OCI-LY7 (cell line): ENCODE measurements around the gene COL5A1. TPM values are rescaled to one million over a fixed set of nuclear protein-coding genes. Genes with fewer than 3 reads are reported as not detected.

Source experiments
- BruUV-seq: library from RNA; stranded (reverse); fragments of 400-500 nt; replicated peaks from 2 replicates; lab custom pipeline; 2021; lab: Mats Ljungman, UMichigan
- CTCF ChIA-PET: fragments of 300-600 bp; sonication (Branson Sonifier 250); formaldehyde crosslinking; loops from one replicate; lab custom pipeline; 2022; ENCODE audit warnings: antibody characterized with exemption; ENCODE audit not compliant: unreplicated experiment; lab: Charles Lee
- POLR2A ChIA-PET: fragments of 300-600 bp; sonication (Branson Sonifier 250); formaldehyde crosslinking; loops from one replicate; lab custom pipeline; 2022; ENCODE audit warnings: antibody characterized with exemption; lab: Charles Lee
- DNase-seq: peaks from one replicate; pipeline ENCODE4 v3.0.0-alpha.2; 2015; ENCODE audit warnings: low spot score
- H2AFZ ChIP-seq: fragments of 200-600 bp; sonication (generic), shearing (Covaris generic); 2 replicates; pipeline ENCODE4 v1.6.1; 2014; ENCODE audit warnings: mild to moderate bottlenecking, antibody characterized with exemption, low read length, moderate library complexity
- H3K27ac ChIP-seq: fragments of 200-600 bp; sonication (generic); 2 replicates; pipeline ENCODE4 v1.5.1; 2014; ENCODE audit warnings: mixed run types, low read depth, mild to moderate bottlenecking, moderate library complexity, low read length, inconsistent platforms; ENCODE audit not compliant: poor library complexity, severe bottlenecking
- H3K36me3 ChIP-seq: fragments of 200-600 bp; sonication (generic); 2 replicates; pipeline ENCODE4 v1.6.1; 2014; ENCODE audit warnings: mild to moderate bottlenecking, antibody characterized with exemption, low read length, moderate library complexity, mixed read lengths; ENCODE audit not compliant: insufficient read depth
- H3K4me1 ChIP-seq: fragments of 200-600 bp; sonication (generic); 2 replicates; pipeline ENCODE4 v1.5.1; 2014; ENCODE audit warnings: mild to moderate bottlenecking, low read length; ENCODE audit not compliant: insufficient read depth, poor library complexity, severe bottlenecking
- H3K4me2 ChIP-seq: fragments of 200-600 bp; sonication (generic); 2 replicates; pipeline ENCODE4 v1.6.1; 2014; ENCODE audit warnings: mild to moderate bottlenecking, low read length
- H3K4me3 ChIP-seq: fragments of 200-600 bp; sonication (generic); 2 replicates; pipeline ENCODE4 v1.5.1; 2014; ENCODE audit warnings: mild to moderate bottlenecking, low read depth, low read length; ENCODE audit not compliant: poor library complexity, severe bottlenecking
- H3K79me2 ChIP-seq: fragments of 200-600 bp; sonication (generic); 2 replicates; pipeline ENCODE4 v1.6.1; 2016; ENCODE audit warnings: low read depth, mild to moderate bottlenecking, low read length, moderate library complexity, mixed read lengths; ENCODE audit not compliant: insufficient read depth
- H3K9me2 ChIP-seq: fragments of 200-600 bp; sonication (generic); 2 replicates; pipeline ENCODE4 v1.6.1; 2016; ENCODE audit warnings: mild to moderate bottlenecking, low read length, mixed read lengths; ENCODE audit not compliant: insufficient read depth
- H3K9me3 ChIP-seq: fragments of 200-600 bp; sonication (generic); 2 replicates; pipeline ENCODE4 v1.6.1; 2014; ENCODE audit warnings: mild to moderate bottlenecking, mixed run types, low read length, mixed read lengths
- H4K20me1 ChIP-seq: fragments of 200-600 bp; sonication (generic); 2 replicates; pipeline ENCODE4 v1.6.1; 2014; ENCODE audit warnings: mild to moderate bottlenecking, antibody characterized with exemption, low read length, moderate library complexity, mixed read lengths; ENCODE audit not compliant: insufficient read depth
- EZH2phosphoT487 ChIP-seq: fragments of 200-600 bp; sonication (generic); IDR thresholded peaks from 2 replicates; pipeline ENCODE4 v1.6.1; 2018; ENCODE audit warnings: low read depth, borderline replicate concordance, mild to moderate bottlenecking, mixed run types, antibody characterized with exemption, low read length, moderate library complexity, mixed read lengths
- intact Hi-C: fragments of 100-400 bp; cut with micrococcal nuclease; formaldehyde crosslinking; loops from one replicate; pipeline ENCODE4 v1.10.0; 2022; ENCODE audit not compliant: unreplicated experiment
- total RNA-seq, 2 experiments: library from RNA; depleted of rRNA in 1 of 2; stranded (reverse); fragments of >200 nt in 1 of 2; shearing (Covaris generic) in 1 of 2; gene quantifications; 2 replicates each; pipeline ENCODE4 v1.2.3, GENCODE V29; 2014 to 2022
- TF ChIP-seq, protein P1 (sequence below): fragments of 200-600 bp; sonication (generic); conservative IDR thresholded peaks from 2 replicates; pipeline ENCODE4 v1.5.1; 2014; ENCODE audit warnings: mild to moderate bottlenecking, antibody characterized with exemption, low read length, moderate library complexity, mixed read lengths

Gene COL5A1
- total RNA-seq, 2 experiments from 2014 or later: 12.2 to 28.6 TPM

DNA sequence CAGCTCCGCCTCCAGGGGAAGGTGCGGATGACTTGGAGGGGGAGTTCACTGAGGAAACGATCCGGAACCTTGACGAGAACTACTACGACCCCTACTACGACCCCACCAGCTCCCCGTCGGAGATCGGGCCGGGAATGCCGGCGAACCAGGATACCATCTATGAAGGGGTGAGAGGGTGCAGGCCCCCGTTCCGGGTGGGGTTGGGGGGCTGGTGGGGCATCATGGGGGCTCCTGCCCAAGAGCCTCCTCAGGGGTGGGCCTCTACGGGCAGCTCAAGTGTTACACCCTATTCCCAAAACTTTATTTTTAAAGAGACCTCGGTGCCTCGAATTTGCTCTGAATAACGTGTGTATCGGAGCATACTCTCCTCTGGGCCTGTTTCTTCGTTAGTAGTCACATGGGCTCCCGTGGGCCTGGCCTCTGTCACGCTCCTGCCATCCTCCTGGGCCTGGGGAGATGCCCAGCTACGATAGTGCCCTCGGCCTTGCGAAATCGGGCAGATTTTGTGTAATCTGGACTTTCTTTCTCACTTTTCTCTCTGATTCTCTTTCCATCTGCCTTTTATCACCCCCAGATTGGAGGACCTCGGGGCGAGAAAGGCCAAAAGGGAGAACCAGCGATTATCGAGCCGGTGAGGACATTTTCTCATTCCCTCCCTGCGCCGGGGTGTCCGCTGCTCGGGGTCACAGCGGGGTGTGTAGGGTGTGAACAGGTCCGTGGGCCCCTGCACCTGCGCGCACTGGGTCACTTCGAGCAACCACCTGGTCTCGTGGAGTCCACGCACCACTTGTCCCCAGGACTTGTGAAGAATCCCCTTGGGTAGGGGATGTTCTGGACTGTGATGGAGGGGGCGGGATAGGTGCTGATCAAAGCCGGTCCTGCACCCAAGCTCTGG is 90.1 kb downstream of the COL5A1 start:
- Histone ChIP-seq H3K4me1 (no peaks in the 10 kb centered on the region), H4K20me1 (no peaks in the 10 kb centered on the region), H3K27ac (no peak overlapping the region), H3K36me3 (no peaks in the 10 kb centered on the region), H3K9me3 (no peaks in the 10 kb centered on the region), H2AFZ (no peak overlapping the region), H3K9me2 (no peaks in the 10 kb centered on the region), H3K4me3 (no peak overlapping the region), H3K4me2 (no peak overlapping the region), H3K79me2 (no peaks in the 10 kb centered on the region)
- DNase-seq: no peak
- BruUV-seq: no TSS peak
- POLR2A ChIA-PET: no interaction called here
- intact Hi-C loops: no loop called here
- CTCF ChIA-PET: no interaction called here
- no peak for TF ChIP-seq EZH2phosphoT487
- TF ChIP-seq, protein P1, sequence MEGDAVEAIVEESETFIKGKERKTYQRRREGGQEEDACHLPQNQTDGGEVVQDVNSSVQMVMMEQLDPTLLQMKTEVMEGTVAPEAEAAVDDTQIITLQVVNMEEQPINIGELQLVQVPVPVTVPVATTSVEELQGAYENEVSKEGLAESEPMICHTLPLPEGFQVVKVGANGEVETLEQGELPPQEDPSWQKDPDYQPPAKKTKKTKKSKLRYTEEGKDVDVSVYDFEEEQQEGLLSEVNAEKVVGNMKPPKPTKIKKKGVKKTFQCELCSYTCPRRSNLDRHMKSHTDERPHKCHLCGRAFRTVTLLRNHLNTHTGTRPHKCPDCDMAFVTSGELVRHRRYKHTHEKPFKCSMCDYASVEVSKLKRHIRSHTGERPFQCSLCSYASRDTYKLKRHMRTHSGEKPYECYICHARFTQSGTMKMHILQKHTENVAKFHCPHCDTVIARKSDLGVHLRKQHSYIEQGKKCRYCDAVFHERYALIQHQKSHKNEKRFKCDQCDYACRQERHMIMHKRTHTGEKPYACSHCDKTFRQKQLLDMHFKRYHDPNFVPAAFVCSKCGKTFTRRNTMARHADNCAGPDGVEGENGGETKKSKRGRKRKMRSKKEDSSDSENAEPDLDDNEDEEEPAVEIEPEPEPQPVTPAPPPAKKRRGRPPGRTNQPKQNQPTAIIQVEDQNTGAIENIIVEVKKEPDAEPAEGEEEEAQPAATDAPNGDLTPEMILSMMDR: no peak

DNA sequence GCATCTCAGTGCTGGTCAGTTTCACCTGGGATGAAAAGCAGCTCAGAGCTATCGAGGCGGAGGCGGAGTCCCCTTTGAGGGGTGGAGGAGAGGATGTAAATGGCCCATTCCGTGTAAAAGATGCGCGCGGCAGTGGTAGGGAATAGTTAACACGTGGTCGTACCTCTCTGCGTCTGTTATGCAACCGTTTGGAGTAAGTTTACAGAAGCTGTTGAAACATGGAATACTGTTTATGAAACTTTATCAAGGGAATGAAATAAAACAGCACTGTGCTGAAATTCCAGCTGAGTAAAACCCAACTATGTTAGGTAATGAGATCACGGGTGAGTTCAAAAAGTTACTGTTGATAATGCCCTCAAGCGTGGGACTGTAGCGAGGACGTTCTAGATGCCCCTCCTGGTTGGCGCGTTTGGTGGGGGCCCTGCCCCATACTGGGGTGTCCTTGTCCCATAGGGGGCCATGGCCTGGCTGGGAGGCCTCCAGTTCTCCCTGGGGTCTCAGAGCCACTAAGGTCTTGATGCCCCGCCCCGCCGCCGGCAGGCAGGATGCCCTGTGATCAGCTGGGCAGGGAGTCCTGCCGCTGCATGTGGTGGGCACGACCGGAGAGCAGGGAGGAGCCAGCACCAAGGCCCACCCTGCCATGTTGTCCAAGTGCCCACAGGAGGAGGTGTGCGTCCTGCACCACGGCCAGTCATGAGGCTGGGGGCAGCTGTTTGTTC is 90.9 kb downstream of the COL5A1 start:
- Histone ChIP-seq H3K79me2 (no peaks in the 10 kb centered on the region), H3K4me3 (no peak overlapping the region), H3K9me2 (no peaks in the 10 kb centered on the region), H3K9me3 (no peaks in the 10 kb centered on the region), H3K4me2 (no peak overlapping the region), H2AFZ (no peak overlapping the region), H3K27ac (no peak overlapping the region), H3K4me1 (no peaks in the 10 kb centered on the region), H4K20me1 (no peaks in the 10 kb centered on the region), H3K36me3 (no peaks in the 10 kb centered on the region)
- ChIA-PET CTCF (no interaction called here), POLR2A (no interaction called here)
- TF ChIP-seq EZH2phosphoT487: no peak
- TF ChIP-seq, protein P1: no peak
- intact Hi-C loops: no loop called here
- no peak for DNase-seq
- BruUV-seq: no TSS peak
